WTC11 (cell line): Measurements from ENCODE around the gene GTPBP3.
A peak's percentile ranks its signal among the peaks of the same experiment; 100 is the strongest.

Source experiments
- NFE2L1 ChIP-seq: sonication (generic); formaldehyde crosslinking; IDR thresholded peaks from 2 replicates; pipeline ENCODE4 v1.8.1; 2023; ENCODE audit warnings: missing genetic modification reagents
- TF ChIP-seq, protein P1 (sequence below): sonication (generic); formaldehyde crosslinking; IDR thresholded peaks from 2 replicates; pipeline ENCODE4 v1.8.0; 2022; ENCODE audit warnings: missing genetic modification reagents
- TF ChIP-seq, protein P2 (sequence below): fragments of 200-600 bp; IDR thresholded peaks from 2 replicates; pipeline ENCODE4 v1.8.0; 2022; ENCODE audit warnings: antibody characterized with exemption

DNA sequence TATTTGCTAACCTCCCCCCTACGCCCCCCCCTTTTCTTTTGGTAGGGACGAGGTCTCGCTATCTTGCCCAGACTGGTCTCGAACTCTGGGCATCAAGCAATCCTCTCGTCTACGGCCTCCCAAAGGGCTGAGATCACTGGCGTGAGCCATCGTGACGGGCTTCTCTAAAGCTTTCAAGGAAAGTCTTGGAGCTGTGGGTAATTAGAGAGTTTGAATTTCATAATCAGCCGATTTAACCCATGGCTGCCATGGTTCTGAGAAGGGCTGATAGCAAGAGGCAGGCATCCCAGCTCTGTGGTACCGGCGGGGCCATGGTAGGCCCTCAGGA lies 33.4 kb upstream of the GTPBP3 start:
- TF ChIP-seq NFE2L1 (CRISPR knock-in tag), result no peak
- TF ChIP-seq, protein P1, sequence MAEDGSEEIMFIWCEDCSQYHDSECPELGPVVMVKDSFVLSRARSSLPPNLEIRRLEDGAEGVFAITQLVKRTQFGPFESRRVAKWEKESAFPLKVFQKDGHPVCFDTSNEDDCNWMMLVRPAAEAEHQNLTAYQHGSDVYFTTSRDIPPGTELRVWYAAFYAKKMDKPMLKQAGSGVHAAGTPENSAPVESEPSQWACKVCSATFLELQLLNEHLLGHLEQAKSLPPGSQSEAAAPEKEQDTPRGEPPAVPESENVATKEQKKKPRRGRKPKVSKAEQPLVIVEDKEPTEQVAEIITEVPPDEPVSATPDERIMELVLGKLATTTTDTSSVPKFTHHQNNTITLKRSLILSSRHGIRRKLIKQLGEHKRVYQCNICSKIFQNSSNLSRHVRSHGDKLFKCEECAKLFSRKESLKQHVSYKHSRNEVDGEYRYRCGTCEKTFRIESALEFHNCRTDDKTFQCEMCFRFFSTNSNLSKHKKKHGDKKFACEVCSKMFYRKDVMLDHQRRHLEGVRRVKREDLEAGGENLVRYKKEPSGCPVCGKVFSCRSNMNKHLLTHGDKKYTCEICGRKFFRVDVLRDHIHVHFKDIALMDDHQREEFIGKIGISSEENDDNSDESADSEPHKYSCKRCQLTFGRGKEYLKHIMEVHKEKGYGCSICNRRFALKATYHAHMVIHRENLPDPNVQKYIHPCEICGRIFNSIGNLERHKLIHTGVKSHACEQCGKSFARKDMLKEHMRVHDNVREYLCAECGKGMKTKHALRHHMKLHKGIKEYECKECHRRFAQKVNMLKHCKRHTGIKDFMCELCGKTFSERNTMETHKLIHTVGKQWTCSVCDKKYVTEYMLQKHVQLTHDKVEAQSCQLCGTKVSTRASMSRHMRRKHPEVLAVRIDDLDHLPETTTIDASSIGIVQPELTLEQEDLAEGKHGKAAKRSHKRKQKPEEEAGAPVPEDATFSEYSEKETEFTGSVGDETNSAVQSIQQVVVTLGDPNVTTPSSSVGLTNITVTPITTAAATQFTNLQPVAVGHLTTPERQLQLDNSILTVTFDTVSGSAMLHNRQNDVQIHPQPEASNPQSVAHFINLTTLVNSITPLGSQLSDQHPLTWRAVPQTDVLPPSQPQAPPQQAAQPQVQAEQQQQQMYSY (CRISPR knock-in tag), result no peak
- TF ChIP-seq, protein P2, sequence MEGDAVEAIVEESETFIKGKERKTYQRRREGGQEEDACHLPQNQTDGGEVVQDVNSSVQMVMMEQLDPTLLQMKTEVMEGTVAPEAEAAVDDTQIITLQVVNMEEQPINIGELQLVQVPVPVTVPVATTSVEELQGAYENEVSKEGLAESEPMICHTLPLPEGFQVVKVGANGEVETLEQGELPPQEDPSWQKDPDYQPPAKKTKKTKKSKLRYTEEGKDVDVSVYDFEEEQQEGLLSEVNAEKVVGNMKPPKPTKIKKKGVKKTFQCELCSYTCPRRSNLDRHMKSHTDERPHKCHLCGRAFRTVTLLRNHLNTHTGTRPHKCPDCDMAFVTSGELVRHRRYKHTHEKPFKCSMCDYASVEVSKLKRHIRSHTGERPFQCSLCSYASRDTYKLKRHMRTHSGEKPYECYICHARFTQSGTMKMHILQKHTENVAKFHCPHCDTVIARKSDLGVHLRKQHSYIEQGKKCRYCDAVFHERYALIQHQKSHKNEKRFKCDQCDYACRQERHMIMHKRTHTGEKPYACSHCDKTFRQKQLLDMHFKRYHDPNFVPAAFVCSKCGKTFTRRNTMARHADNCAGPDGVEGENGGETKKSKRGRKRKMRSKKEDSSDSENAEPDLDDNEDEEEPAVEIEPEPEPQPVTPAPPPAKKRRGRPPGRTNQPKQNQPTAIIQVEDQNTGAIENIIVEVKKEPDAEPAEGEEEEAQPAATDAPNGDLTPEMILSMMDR, result 0 out of 2 replicates have a peak, but pooled peaks have one; percentile 2
